Subcutaneous adipose tissue (tissue), 4 donors: ENCODE data around the gene HSDL1. TPM values are rescaled to one million over a fixed set of nuclear protein-coding genes. Genes with fewer than 3 reads are reported as not detected.

Experiments
- CTCF ChIP-seq: fragments of 450-650 bp; IDR thresholded peaks from one replicate; pipeline ENCODE4 v1.5.1; 2016; ENCODE audit warnings: low read depth, mild to moderate bottlenecking, control low read depth, antibody characterized with exemption, moderate library complexity
- total RNA-seq, 4 donors: library from RNA; depleted of rRNA; stranded (reverse); fragments of >200 nt; gene quantifications; one replicate each; pipeline ENCODE4 v1.1.0, GENCODE V29; 2016

HSDL1 gene
- total RNA-seq, 4 donors from 2014 or later = 13.9 to 23.3 (median 20.6) TPM

- TF ChIP-seq CTCF = no peak
These were observed 7.1 kb downstream of the HSDL1 start for GRCh38 chr16:84137769-84138357.

DNA sequence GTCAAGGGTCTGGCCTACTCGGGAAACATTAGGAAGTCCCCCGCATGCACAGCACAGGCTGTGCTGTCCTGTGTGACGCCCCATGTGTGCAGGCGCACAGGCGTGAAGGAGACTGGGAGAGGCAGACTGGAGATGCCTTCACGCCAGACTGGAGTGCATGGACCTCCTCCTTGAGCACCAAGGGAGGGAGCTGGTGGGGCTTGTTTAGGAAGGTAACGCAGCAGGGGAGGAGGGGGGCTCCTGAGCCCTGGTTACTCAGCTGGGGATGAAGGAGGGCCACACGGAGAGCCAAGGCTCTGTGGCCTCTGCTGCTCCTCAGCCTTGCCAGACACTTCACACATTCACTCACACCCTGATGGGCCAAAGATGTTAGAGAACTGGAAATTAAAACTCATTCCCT is 7.7 kb downstream of the HSDL1 start:
- TF ChIP-seq CTCF = no peak

GRCh38 chr16:84136331-84137125 is 8.4 kb downstream of the HSDL1 start:
- TF ChIP-seq CTCF = no peak

DNA sequence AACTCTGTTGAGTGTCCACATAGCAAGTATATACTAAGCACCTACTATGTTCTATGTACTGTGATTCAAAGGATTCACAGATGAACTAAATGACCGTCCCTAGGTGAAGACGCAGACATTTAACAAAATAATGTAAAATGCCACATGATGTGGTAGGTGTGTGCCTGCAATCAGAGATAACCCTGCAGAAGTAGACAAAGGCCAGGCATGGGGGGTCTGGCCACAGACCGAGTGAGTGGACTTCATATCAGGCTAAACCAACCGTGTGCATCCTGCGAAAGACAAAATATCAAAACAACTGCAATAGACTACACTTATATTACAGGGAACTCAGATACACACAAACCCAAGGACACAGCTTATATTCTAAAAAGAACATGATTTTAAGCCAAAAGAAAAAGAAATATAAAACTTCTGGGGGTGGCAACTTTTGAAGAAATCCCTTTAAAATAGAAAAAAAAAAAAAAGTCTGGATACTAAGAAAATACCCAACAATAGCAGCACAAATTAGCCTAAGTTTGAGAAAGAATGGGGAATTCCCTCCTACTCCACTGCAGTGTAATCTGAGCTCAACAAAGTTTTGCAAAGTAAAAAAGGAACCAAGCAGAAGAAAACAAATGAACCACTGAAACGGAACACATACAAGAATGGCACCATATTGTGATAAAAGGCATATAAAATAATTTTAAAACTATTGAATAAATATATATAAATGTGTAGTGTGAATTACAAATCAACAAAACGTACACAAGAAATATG is 12.3 kb downstream of the HSDL1 start:
- no peak for TF ChIP-seq CTCF

- TF ChIP-seq CTCF = no peak
These were observed 13.9 kb downstream of the HSDL1 start for GRCh38 chr16:84131117-84131516.

GRCh38 chr16:84124257-84125073 is 20.5 kb downstream of the HSDL1 start:
- no peak for TF ChIP-seq CTCF
